C4-2B (cell line): ENCODE data around the gene PLXDC2.

ENCODE experiments used
- ZFX ChIP-seq: fragments of 450-650 bp; IDR thresholded peaks from 2 replicates; pipeline ENCODE4 v1.6.1; 2017
- TF ChIP-seq, protein P1 (sequence below): fragments of 450-650 bp; conservative IDR thresholded peaks from 2 replicates; pipeline ENCODE4 v1.5.1; 2017; ENCODE audit warnings: mild to moderate bottlenecking

DNA sequence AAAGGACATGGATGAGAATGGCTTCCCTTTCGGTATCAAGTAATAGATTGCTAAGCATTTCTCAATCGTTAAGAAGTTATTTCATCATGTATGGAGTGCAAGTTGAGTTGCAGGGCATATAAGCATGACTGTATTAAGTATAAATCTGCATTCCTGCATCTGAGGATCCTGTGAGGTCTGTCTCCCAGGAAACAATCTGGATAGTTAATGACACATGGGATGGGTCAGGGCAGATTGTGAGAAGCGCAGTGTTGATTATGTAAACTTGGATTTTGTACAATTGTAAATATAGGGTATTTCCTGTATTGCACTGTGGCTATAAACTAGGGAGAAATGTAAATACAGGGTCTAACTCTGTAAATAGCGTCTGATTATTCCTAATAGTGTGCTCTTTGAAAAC lies 102.6 kb downstream of the PLXDC2 start:
- TF ChIP-seq, protein P1, sequence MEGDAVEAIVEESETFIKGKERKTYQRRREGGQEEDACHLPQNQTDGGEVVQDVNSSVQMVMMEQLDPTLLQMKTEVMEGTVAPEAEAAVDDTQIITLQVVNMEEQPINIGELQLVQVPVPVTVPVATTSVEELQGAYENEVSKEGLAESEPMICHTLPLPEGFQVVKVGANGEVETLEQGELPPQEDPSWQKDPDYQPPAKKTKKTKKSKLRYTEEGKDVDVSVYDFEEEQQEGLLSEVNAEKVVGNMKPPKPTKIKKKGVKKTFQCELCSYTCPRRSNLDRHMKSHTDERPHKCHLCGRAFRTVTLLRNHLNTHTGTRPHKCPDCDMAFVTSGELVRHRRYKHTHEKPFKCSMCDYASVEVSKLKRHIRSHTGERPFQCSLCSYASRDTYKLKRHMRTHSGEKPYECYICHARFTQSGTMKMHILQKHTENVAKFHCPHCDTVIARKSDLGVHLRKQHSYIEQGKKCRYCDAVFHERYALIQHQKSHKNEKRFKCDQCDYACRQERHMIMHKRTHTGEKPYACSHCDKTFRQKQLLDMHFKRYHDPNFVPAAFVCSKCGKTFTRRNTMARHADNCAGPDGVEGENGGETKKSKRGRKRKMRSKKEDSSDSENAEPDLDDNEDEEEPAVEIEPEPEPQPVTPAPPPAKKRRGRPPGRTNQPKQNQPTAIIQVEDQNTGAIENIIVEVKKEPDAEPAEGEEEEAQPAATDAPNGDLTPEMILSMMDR, result no peak
- TF ChIP-seq ZFX, result no peak
